Endothelial cell of umbilical vein (primary cell): Measurements from ENCODE around the gene ARHGEF19.

Experiments used
- CTCF ChIP-seq, 2 donors: IDR thresholded peaks; 1 replicate in 1 of 2; 2 replicates in 1 of 2; pipeline ENCODE4 v1.5.1; 2011; ENCODE audit warnings: low read length in 2 of 2, mild to moderate bottlenecking in 2 of 2, moderate library complexity in 2 of 2, control low read depth in 1 of 2, inconsistent platforms in 1 of 2, low read depth in 1 of 2; ENCODE audit not compliant: insufficient read depth in 1 of 2; ENCODE audit errors: extremely low read depth in 1 of 2
- EZH2 ChIP-seq: IDR thresholded peaks from 2 replicates; pipeline ENCODE4 v1.6.1; 2012; ENCODE audit warnings: borderline replicate concordance, low read depth, mild to moderate bottlenecking, moderate library complexity, low read length, inconsistent platforms; ENCODE audit not compliant: severe bottlenecking
- JUN ChIP-seq: IDR thresholded peaks from 2 replicates; pipeline ENCODE4 v1.6.1; 2011; ENCODE audit warnings: borderline replicate concordance, low read depth; ENCODE audit not compliant: insufficient read length, insufficient read depth
- MAX ChIP-seq: IDR thresholded peaks from 2 replicates; pipeline ENCODE4 v1.6.1; 2011; ENCODE audit not compliant: insufficient read depth, insufficient read length
- POLR2A ChIP-seq: IDR thresholded peaks from 2 replicates; pipeline ENCODE4 v1.6.1; 2012; ENCODE audit warnings: low read depth, mild to moderate bottlenecking, control low read depth, low read length
- POLR2AphosphoS5 ChIP-seq: IDR thresholded peaks from 2 replicates; pipeline ENCODE4 v1.6.1; 2012; ENCODE audit warnings: low read depth, mild to moderate bottlenecking, control low read depth, low read length, moderate library complexity; ENCODE audit not compliant: insufficient read depth

- TF ChIP-seq CTCF (IDR thresholded peaks at IDR 0.05; ENCODE audit: extremely low read depth in 1 of 2, insufficient read depth in 1 of 2, low read depth in 1 of 2, low read length in 2 of 2) (no peak), MAX (no peak), EZH2 (no peak), POLR2AphosphoS5 (no peak), POLR2A (no peak), JUN (no peak)
Measured at GRCh38 chr1:16210581-16210980, 1.9 kb downstream of the ARHGEF19 start.
